Measurements from ENCODE around the gene TMEM186. TPM values are rescaled to one million over a fixed set of nuclear protein-coding genes. Genes with fewer than 3 reads are reported as not detected.

Gene TMEM186
- total and polyA plus RNA-seq, 2 of the 4 experiments (the other 2 are of a cell fraction) = 5.7 to 6.8 TPM

DNA sequence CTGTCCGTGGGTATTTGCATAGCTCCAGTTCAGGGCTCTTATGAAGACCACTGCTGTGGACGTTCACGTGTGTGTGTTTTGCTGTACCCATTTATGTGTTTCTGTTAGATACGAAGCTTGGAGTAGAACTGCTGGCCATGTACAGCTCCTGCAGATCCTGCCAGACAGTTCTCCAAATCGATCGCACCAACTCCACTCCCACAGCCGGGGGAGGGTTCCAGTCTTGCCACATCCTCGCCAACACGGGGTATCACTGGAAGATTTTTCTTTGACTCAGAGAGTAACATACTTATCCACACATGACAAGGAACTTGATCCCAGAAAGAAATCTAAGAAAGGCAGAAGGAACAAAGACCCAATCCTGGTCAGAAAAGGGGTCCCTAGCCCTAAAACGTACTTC, 37.4 kb downstream of the TMEM186 start:
- Histone ChIP-seq H2BK15ac (ENCODE audit: low read depth, low read length) (no peak overlapping the region), H3K4me3 (ENCODE audit: insufficient read depth, low read depth, low read length) (no peak overlapping the region), H4K91ac (ENCODE audit: insufficient read depth, low read depth, low read length) (no peak overlapping the region), H2AFZ (replicated peaks; ENCODE audit: low read length, poor library complexity) (no peak overlapping the region), H3K4me2 (ENCODE audit: low read depth, low read length) (no peak overlapping the region), H3K9ac (ENCODE audit: low read depth, low read length) (no peak overlapping the region), H2AK9ac (replicated peaks; ENCODE audit: low read depth, low read length, poor library complexity) (no peak overlapping the region), H3K9me3 (ENCODE audit: control insufficient read depth, insufficient read depth, low read length) (no peaks in the 10 kb centered on the region), H2BK20ac (ENCODE audit: low read depth, low read length) (no peak overlapping the region), H3K27me3 (ENCODE audit: control insufficient read depth, insufficient read depth, low read length) (peaks cover 2% of the 10 kb centered on the region; the same call in 1 of the 2 replicates), H3K56ac (ENCODE audit: extremely low read depth, insufficient read depth, low read length) (no peak overlapping the region), H4K5ac (ENCODE audit: low read depth, low read length) (no peak overlapping the region), H3K79me1 (ENCODE audit: low read depth in 1 of 2, low read length in 2 of 2) (no peaks in the 10 kb centered on the region), H3K27ac (ENCODE audit: insufficient read depth, low read length) (no peak overlapping the region), H2BK120ac (ENCODE audit: low read depth, low read length) (no peak overlapping the region), H3K36me3 (ENCODE audit: control insufficient read depth, insufficient read depth, low read length) (no peaks in the 10 kb centered on the region), H2AK5ac (ENCODE audit: low read depth, low read length) (no peak overlapping the region), H4K8ac (ENCODE audit: low read depth in 2 of 2, low read length in 2 of 2) (no peak overlapping the region), H3K9me1 (ENCODE audit: insufficient read depth, low read length) (no peaks in the 10 kb centered on the region), H3K23ac (ENCODE audit: low read depth, low read length) (no peak overlapping the region), H3K4ac (ENCODE audit: low read depth, low read length) (no peak overlapping the region), H3K4me1 (ENCODE audit: control insufficient read depth, insufficient read depth, low read length) (no peaks in the 10 kb centered on the region), H3K18ac (ENCODE audit: low read depth, low read length) (no peak overlapping the region), H2BK5ac (ENCODE audit: low read depth, low read length, poor library complexity, severe bottlenecking) (no peak overlapping the region), H3K14ac (replicated peaks; ENCODE audit: low read depth, low read length) (no peak overlapping the region), H4K20me1 (ENCODE audit: insufficient read depth, low read length) (no peaks in the 10 kb centered on the region)
- ChIA-PET CTCF (no interaction called here), POLR2A (ENCODE audit: unreplicated experiment) (no interaction called here)
- in situ Hi-C loops (cut with MboI; ENCODE audit: low sequenced_read_pairs) (no loop called here), intact Hi-C loops (cut with micrococcal nuclease) (no loop called here), dilution Hi-C loops (cut with HindIII; ENCODE audit: low sequenced_read_pairs, unreplicated experiment) (no loop called here)
- no peak for DNase-seq
- ATAC-seq (ENCODE audit: low read depth) = no peak
- no CpG with 5 or more reads among the region's 10 CpGs for WGBS, 2 experiments (ENCODE audit: extremely low coverage in 2 of 2, insufficient read length in 1 of 2)
- TF ChIP-seq, protein P1, sequence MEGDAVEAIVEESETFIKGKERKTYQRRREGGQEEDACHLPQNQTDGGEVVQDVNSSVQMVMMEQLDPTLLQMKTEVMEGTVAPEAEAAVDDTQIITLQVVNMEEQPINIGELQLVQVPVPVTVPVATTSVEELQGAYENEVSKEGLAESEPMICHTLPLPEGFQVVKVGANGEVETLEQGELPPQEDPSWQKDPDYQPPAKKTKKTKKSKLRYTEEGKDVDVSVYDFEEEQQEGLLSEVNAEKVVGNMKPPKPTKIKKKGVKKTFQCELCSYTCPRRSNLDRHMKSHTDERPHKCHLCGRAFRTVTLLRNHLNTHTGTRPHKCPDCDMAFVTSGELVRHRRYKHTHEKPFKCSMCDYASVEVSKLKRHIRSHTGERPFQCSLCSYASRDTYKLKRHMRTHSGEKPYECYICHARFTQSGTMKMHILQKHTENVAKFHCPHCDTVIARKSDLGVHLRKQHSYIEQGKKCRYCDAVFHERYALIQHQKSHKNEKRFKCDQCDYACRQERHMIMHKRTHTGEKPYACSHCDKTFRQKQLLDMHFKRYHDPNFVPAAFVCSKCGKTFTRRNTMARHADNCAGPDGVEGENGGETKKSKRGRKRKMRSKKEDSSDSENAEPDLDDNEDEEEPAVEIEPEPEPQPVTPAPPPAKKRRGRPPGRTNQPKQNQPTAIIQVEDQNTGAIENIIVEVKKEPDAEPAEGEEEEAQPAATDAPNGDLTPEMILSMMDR (conservative IDR thresholded peaks at IDR 0.05; ENCODE audit: low read depth, low read length) = no peak
- TF ChIP-seq RFX5 (IDR thresholded peaks at IDR 0.05; ENCODE audit: low read depth, low read length) (no peak), MAZ (IDR thresholded peaks at IDR 0.05; ENCODE audit: borderline replicate concordance, low read depth, low read length) (no peak), CHD1 (IDR thresholded peaks at IDR 0.05; ENCODE audit: low read depth, low read length) (no peak), ELK1 (IDR thresholded peaks at IDR 0.05; ENCODE audit: borderline replicate concordance, low read depth, low read length) (no peak), RAD21 (IDR thresholded peaks at IDR 0.05; ENCODE audit: low read length) (no peak), FOS (IDR thresholded peaks at IDR 0.05; ENCODE audit: low read depth, low read length) (no peak), MXI1 (IDR thresholded peaks at IDR 0.05; ENCODE audit: borderline replicate concordance, low read depth, low read length) (no peak), RCOR1 (IDR thresholded peaks at IDR 0.05; ENCODE audit: insufficient replicate concordance, low read length) (no peak), CEBPB (IDR thresholded peaks at IDR 0.05; ENCODE audit: low read depth, low read length) (no peak), SMC3 (IDR thresholded peaks at IDR 0.05; ENCODE audit: low read depth, low read length) (no peak), NFE2L2 (IDR thresholded peaks at IDR 0.05; ENCODE audit: low read depth, low read length) (no peak), POLR2A (IDR thresholded peaks at IDR 0.05; ENCODE audit: low read depth, low read length) (no peak), BHLHE40 (IDR thresholded peaks at IDR 0.05; ENCODE audit: low read depth, low read length) (no peak), MAFK (IDR thresholded peaks at IDR 0.05; ENCODE audit: low read depth, low read length) (no peak)
- TF ChIP-seq, protein P2, sequence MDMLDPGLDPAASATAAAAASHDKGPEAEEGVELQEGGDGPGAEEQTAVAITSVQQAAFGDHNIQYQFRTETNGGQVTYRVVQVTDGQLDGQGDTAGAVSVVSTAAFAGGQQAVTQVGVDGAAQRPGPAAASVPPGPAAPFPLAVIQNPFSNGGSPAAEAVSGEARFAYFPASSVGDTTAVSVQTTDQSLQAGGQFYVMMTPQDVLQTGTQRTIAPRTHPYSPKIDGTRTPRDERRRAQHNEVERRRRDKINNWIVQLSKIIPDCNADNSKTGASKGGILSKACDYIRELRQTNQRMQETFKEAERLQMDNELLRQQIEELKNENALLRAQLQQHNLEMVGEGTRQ (IDR thresholded peaks at IDR 0.05; ENCODE audit: low read depth, low read length) = no peak
- no TSS peak for BruUV-seq (replicated peaks)
